Mesothelial cell of epicardium (in vitro differentiated cells): ENCODE measurements around the gene ZP2. TPM values are rescaled to one million over a fixed set of nuclear protein-coding genes. Genes with fewer than 3 reads are reported as not detected.

Experiments used
- DNase-seq, 2 experiments: peaks; one replicate each; pipeline ENCODE4 v3.0.0; 2021; ENCODE audit warnings: low spot score in 2 of 2; ENCODE audit not compliant: unreplicated experiment in 2 of 2
- H3K27ac Mint-ChIP-seq: 2 replicates; pipeline ENCODE4 v1.8.0; 2021; ENCODE audit warnings: mixed read lengths
- H3K27me3 Mint-ChIP-seq: 2 replicates; pipeline ENCODE4 v1.8.0; 2021; ENCODE audit warnings: low read depth, mixed read lengths
- H3K36me3 Mint-ChIP-seq: 2 replicates; pipeline ENCODE4 v1.8.0; 2021; ENCODE audit warnings: mixed read lengths
- H3K4me1 Mint-ChIP-seq: 2 replicates; pipeline ENCODE4 v1.8.0; 2021; ENCODE audit warnings: mixed read lengths
- H3K4me3 Mint-ChIP-seq: 2 replicates; pipeline ENCODE4 v1.8.0; 2021; ENCODE audit warnings: mild to moderate bottlenecking, moderate library complexity, mixed read lengths
- H3K9me3 Mint-ChIP-seq: 2 replicates; pipeline ENCODE4 v1.8.0; 2021; ENCODE audit warnings: mixed read lengths
- CTCF ChIP-seq: fragments of 200-600 bp; sonication (generic); IDR thresholded peaks from one replicate; pipeline ENCODE4 v1.5.0; 2021; ENCODE audit warnings: antibody characterized with exemption; ENCODE audit not compliant: unreplicated experiment
- total RNA-seq: library from RNA; stranded (reverse); gene quantifications from 3 replicates; pipeline ENCODE4 v1.2.1, GENCODE V29; 2021

Gene ZP2
- total RNA-seq, 1 donor from 2014 or later = not detected

- Mint-ChIP-seq H3K4me3 (no peak overlapping the region), H3K9me3 (no peaks in the 10 kb centered on the region), H3K27ac (no peak overlapping the region), H3K4me1 (peaks cover 14% of the 10 kb centered on the region), H3K27me3 (no peaks in the 10 kb centered on the region), H3K36me3 (peaks cover 22% of the 10 kb centered on the region)
- TF ChIP-seq CTCF = no peak
- no peak for DNase-seq
Measured at GRCh38 chr16:21163576-21163975, 47.8 kb downstream of the ZP2 start.

GRCh38 chr16:21162661-21163151 lies 48.7 kb downstream of the ZP2 start:
- no peak for DNase-seq
- Mint-ChIP-seq H3K27ac (no peak overlapping the region), H3K36me3 (peaks cover 22% of the 10 kb centered on the region), H3K9me3 (no peaks in the 10 kb centered on the region), H3K27me3 (no peaks in the 10 kb centered on the region), H3K4me3 (no peak overlapping the region), H3K4me1 (peaks cover 20% of the 10 kb centered on the region)
- TF ChIP-seq CTCF = no peak

GRCh38 chr16:21161211-21161610 lies 50.2 kb downstream of the ZP2 start:
- no peaks in the 10 kb centered on the region for H3K9me3 Mint-ChIP-seq
- no peak for TF ChIP-seq CTCF
- H3K4me3 Mint-ChIP-seq = no peak overlapping the region
- no peak overlapping the region for H3K27ac Mint-ChIP-seq
- no peak for DNase-seq
- peaks cover 20% of the 10 kb centered on the region for H3K4me1 Mint-ChIP-seq
- no peaks in the 10 kb centered on the region for H3K27me3 Mint-ChIP-seq
- peaks cover 18% of the 10 kb centered on the region for H3K36me3 Mint-ChIP-seq

GRCh38 chr16:21160276-21160675 lies 51.1 kb downstream of the ZP2 start:
- no peak for TF ChIP-seq CTCF
- peaks cover 18% of the 10 kb centered on the region for H3K36me3 Mint-ChIP-seq
- H3K27ac Mint-ChIP-seq = no peak overlapping the region

GRCh38 chr16:21159281-21159951 lies 52.0 kb downstream of the ZP2 start:
- Mint-ChIP-seq H3K9me3 (no peaks in the 10 kb centered on the region), H3K27ac (peak overlapping the region; percentile 79), H3K27me3 (no peaks in the 10 kb centered on the region), H3K36me3 (peaks cover 15% of the 10 kb centered on the region), H3K4me1 (peaks cover 20% of the 10 kb centered on the region), H3K4me3 (peak overlapping the region; percentile 90)
- peak in 1 of 2 experiments; percentile 47 for DNase-seq
- TF ChIP-seq CTCF = no peak

More at GRCh38 chr16:21160276-21160675, 51.1 kb downstream of the ZP2 start:
- Mint-ChIP-seq H3K4me1 (peaks cover 20% of the 10 kb centered on the region), H3K27me3 (no peaks in the 10 kb centered on the region), H3K4me3 (no peak overlapping the region), H3K9me3 (no peaks in the 10 kb centered on the region)
- DNase-seq = no peak
